ENCODE data around the gene SYPL1. TPM values are rescaled to one million over a fixed set of nuclear protein-coding genes. Genes with fewer than 3 reads are reported as not detected.

Gene SYPL1
- polyA plus RNA-seq, 1 of the 3 experiments (the other 2 are of a cell fraction), result 72.4 TPM

DNA sequence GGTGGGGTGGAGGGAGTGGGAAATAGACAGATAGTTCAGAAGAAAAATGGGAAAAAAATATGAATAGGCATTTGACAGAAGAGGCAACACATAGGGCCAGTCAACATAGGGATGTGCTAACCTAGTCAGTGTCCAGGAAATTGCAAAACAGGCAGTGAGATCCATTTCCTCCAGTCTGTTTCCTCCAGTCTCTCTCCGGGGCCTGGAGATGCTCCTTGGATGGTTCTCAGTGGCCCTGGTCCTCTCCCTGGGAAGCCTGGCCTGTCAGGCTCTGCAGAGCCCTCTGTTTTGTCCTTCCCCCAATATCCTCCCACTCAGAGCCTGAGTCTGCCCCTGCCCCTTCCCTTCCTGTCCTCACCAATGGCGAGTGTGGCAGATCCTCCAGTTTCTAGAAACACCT lies 52.6 kb downstream of the SYPL1 start:
- DNase-seq, result no peak
- 94% methylated on average over 2 of the region's 2 CpGs for WGBS (ENCODE audit: low lambda C conversion rate)
- no peaks in the 10 kb centered on the region for H4K20me1 ChIP-seq (ENCODE audit: insufficient read depth)
- H3K79me2 ChIP-seq (ENCODE audit: insufficient read depth), result no peaks in the 10 kb centered on the region
- H3K36me3 ChIP-seq (replicated peaks in 1 of 2; ENCODE audit: control insufficient read depth in 1 of 2, insufficient read depth in 2 of 2, low read length in 1 of 2), result no peaks in the 10 kb centered on the region
- no peak overlapping the region for H3K4me2 ChIP-seq
- POLR2A ChIA-PET, result interaction anchor here (1.8 to 2.1 kb wide), 2 partner anchors 12 to 53 kb away, joined by 9 to 26 read pairs; partner anchors contain the start of gene SYPL1
- H3K9ac ChIP-seq, result no peak overlapping the region
- peak overlapping the region in 1 of 2 experiments; percentile 96; a peak in 2 of 4 replicates for H3K27ac ChIP-seq (ENCODE audit: low read depth in 2 of 2, low read length in 1 of 2)
- H3K4me3 ChIP-seq (ENCODE audit: low read depth in 2 of 2, low read length in 1 of 2), result no peak overlapping the region
- no peaks in the 10 kb centered on the region for H3F3A ChIP-seq (replicated peaks; ENCODE audit: insufficient read depth)
- no peaks in the 10 kb centered on the region for H3K9me2 ChIP-seq
- no peak for TF ChIP-seq YY1 (IDR thresholded peaks at IDR 0.05; ENCODE audit: low read depth)
- TF ChIP-seq, protein P1, sequence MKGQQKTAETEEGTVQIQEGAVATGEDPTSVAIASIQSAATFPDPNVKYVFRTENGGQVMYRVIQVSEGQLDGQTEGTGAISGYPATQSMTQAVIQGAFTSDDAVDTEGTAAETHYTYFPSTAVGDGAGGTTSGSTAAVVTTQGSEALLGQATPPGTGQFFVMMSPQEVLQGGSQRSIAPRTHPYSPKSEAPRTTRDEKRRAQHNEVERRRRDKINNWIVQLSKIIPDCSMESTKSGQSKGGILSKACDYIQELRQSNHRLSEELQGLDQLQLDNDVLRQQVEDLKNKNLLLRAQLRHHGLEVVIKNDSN (IDR thresholded peaks at IDR 0.05; ENCODE audit: borderline replicate concordance, low read depth), result no peak
- TF ChIP-seq RXRA (IDR thresholded peaks at IDR 0.05; ENCODE audit: borderline replicate concordance, low read depth), result no peak
- no peak for TF ChIP-seq TAF1 (IDR thresholded peaks at IDR 0.05; ENCODE audit: borderline replicate concordance, low read depth, low read length)
- TF ChIP-seq RCOR1 (IDR thresholded peaks at IDR 0.05; ENCODE audit: low read length), result no peak
- no peak for TF ChIP-seq EZH2phosphoT487 (IDR thresholded peaks at IDR 0.05; ENCODE audit: borderline replicate concordance, low read depth)
- TF ChIP-seq, protein P2, sequence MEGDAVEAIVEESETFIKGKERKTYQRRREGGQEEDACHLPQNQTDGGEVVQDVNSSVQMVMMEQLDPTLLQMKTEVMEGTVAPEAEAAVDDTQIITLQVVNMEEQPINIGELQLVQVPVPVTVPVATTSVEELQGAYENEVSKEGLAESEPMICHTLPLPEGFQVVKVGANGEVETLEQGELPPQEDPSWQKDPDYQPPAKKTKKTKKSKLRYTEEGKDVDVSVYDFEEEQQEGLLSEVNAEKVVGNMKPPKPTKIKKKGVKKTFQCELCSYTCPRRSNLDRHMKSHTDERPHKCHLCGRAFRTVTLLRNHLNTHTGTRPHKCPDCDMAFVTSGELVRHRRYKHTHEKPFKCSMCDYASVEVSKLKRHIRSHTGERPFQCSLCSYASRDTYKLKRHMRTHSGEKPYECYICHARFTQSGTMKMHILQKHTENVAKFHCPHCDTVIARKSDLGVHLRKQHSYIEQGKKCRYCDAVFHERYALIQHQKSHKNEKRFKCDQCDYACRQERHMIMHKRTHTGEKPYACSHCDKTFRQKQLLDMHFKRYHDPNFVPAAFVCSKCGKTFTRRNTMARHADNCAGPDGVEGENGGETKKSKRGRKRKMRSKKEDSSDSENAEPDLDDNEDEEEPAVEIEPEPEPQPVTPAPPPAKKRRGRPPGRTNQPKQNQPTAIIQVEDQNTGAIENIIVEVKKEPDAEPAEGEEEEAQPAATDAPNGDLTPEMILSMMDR (IDR thresholded peaks at IDR 0.05), result no peak
- TF ChIP-seq, protein P3, sequence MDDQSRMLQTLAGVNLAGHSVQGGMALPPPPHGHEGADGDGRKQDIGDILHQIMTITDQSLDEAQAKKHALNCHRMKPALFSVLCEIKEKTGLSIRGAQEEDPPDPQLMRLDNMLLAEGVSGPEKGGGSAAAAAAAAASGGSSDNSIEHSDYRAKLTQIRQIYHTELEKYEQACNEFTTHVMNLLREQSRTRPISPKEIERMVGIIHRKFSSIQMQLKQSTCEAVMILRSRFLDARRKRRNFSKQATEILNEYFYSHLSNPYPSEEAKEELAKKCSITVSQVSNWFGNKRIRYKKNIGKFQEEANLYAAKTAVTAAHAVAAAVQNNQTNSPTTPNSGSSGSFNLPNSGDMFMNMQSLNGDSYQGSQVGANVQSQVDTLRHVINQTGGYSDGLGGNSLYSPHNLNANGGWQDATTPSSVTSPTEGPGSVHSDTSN (IDR thresholded peaks at IDR 0.05), result no peak
- no peak for TF ChIP-seq NRF1 (IDR thresholded peaks at IDR 0.05; ENCODE audit: low read depth, low read length)
- no peak for TF ChIP-seq GABPA (IDR thresholded peaks at IDR 0.05; ENCODE audit: low read depth)
- no peak for TF ChIP-seq SIN3A (IDR thresholded peaks at IDR 0.05; ENCODE audit: borderline replicate concordance, low read depth, low read length)
- TF ChIP-seq, protein P4, sequence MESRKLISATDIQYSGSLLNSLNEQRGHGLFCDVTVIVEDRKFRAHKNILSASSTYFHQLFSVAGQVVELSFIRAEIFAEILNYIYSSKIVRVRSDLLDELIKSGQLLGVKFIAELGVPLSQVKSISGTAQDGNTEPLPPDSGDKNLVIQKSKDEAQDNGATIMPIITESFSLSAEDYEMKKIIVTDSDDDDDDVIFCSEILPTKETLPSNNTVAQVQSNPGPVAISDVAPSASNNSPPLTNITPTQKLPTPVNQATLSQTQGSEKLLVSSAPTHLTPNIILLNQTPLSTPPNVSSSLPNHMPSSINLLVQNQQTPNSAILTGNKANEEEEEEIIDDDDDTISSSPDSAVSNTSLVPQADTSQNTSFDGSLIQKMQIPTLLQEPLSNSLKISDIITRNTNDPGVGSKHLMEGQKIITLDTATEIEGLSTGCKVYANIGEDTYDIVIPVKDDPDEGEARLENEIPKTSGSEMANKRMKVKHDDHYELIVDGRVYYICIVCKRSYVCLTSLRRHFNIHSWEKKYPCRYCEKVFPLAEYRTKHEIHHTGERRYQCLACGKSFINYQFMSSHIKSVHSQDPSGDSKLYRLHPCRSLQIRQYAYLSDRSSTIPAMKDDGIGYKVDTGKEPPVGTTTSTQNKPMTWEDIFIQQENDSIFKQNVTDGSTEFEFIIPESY (IDR thresholded peaks at IDR 0.05; ENCODE audit: borderline replicate concordance, low read depth), result no peak
- CTCF ChIA-PET, result interaction anchor here (0.8 to 14.1 kb wide), 10 partner anchors 9 to 377 kb away, joined by 3 to 593 read pairs (median 18); partner anchors contain the start of gene SYPL1
- H3K9me3 ChIP-seq, result no peaks in the 10 kb centered on the region
- no peaks in the 10 kb centered on the region for H3K27me3 ChIP-seq (ENCODE audit: insufficient read depth)
- no peak overlapping the region for H2AFZ ChIP-seq (ENCODE audit: low read depth)
- H3K4me1 ChIP-seq (ENCODE audit: control insufficient read depth in 1 of 2, insufficient read depth in 2 of 2, low read depth in 1 of 2, low read length in 1 of 2), result peaks cover 7 to 50% of the 10 kb centered on the region in 2 experiments; a peak in 2 of 4 replicates

All from SK-N-SH (cell line).